Stimulated activated CD4-positive, alpha-beta T cell treated with anti-CD3 and anti-CD28 coated beads, Interleukin-15, amount 100 ng/mL, for 1 hour (primary cell): ENCODE results near the gene RNLS.
"Not testable (repeated sequence)": the region's sequence is repeated elsewhere in the genome, so short reads cannot be mapped to it uniquely, and the experiment has no call there.

Experiments used
- DNase-seq, 2 donors: peaks; one replicate each; pipeline ENCODE4 v3.0.0-alpha.2; 2020; ENCODE audit warnings: low read depth in 1 of 2, low spot score in 1 of 2

The RNLS gene

GRCh38 chr10:88308361-88308760, 274.8 kb downstream of the RNLS start:
- not testable (repeated sequence) for DNase-seq

DNA sequence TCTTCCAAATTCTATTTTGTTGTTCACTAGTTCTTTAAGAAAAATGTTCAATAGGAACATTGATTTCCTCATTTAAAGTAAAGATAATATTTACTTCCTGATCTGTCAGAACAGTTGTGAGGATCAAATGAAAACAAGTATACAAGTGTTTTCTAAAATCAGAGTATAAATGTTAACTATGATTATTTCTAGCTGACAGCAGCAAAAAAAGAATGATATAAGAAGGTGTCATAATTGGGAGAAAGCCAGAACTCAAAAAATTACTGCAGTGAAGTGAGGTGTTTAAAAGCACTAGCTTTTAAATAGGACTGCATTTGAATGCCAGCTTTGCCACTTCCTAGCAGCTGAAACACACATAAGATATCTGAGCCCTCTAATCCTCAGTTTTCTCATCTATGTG, 283.3 kb downstream of the RNLS start:
- no peak for DNase-seq

DNA sequence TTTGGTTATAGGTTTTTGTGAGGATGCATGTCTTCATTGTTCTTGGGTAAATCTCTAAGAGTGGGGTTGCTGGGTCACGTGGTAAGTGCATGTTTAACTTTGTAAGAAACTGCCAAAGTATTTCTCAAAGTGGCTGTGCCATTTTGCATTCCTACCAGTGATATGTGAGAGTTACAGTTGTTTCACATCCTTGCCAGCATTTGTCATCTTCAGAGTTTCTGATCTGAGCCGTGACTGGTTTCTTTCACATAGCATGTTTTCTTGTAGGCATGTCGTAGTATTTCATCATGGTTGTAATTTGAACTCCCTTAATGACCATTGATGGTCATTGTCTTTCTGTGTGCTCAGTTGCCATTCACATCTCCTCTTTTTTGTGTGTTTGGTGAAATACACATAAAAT, 286.0 kb downstream of the RNLS start:
- no peak for DNase-seq

DNA sequence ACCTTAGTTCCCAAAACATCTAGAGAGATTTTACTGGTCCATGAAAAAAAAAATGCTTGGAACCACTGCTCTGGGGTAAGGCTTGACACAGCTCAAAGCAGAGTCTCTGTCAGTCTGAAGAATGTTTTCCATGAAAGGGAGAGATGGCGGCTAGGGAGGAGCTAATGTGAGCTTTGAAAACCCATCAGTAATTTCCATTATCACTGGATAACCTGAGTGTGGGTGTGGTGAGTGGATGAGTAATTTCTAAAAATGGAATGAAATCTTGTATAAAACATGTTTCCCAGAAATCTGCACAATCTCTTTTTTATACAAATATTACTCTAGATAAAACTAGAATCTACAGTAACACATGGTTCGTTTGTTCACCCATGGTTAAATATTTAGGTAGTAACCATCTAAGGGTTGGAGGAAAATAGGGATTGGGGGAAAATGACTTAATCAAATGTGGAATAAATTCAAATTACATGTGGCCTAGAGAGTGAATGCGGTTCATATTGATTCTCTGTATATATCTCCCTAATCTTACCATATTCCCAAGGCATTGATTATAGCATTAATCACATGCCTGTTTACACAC, 289.4 kb downstream of the RNLS start:
- DNase-seq = no peak

GRCh38 chr10:88293073-88293472, 290.0 kb downstream of the RNLS start:
- no peak for DNase-seq

GRCh38 chr10:88292185-88292514, 291.0 kb downstream of the RNLS start:
- DNase-seq = no peak

- no peak for DNase-seq
Observed at GRCh38 chr10:88291289-88292184, 291.6 kb downstream of the RNLS start.

- DNase-seq = no peak
Observed at GRCh38 chr10:88289342-88289741, 293.8 kb downstream of the RNLS start.

DNA sequence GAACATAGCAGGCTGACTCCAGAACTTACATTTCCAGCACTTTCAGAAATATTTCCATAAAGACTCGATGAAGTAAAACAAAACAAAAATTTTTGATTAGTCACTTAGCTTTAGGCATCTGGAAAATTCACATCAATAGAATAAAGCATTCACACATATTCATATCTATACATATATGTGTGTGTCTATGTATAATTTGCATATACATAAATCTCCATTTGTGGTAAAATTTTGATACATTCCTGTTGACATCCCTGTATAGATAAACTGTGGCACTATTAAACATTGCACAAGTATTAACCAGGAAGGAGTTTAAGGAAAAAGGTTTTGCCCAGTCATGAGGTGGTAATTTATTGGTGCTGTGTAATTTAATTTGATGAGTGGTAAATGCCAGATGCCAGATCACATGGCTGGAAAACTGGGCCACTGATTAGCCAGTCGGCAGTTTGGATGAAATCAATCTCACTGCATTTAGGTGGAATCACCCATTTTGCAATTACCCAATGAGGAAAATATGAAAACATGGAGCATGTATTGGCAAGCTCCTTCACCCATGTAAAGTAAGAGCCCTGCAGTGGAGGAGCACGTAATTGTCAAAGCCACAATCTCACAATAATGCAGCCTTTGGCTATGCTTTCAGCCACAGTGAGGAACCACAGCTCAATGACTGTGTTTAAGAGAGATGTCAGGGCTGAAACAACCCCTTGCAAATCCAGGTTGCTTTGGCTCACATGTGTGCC, 294.6 kb downstream of the RNLS start:
- DNase-seq = no peak

GRCh38 chr10:88286030-88286429, 297.1 kb downstream of the RNLS start:
- no peak for DNase-seq

DNA sequence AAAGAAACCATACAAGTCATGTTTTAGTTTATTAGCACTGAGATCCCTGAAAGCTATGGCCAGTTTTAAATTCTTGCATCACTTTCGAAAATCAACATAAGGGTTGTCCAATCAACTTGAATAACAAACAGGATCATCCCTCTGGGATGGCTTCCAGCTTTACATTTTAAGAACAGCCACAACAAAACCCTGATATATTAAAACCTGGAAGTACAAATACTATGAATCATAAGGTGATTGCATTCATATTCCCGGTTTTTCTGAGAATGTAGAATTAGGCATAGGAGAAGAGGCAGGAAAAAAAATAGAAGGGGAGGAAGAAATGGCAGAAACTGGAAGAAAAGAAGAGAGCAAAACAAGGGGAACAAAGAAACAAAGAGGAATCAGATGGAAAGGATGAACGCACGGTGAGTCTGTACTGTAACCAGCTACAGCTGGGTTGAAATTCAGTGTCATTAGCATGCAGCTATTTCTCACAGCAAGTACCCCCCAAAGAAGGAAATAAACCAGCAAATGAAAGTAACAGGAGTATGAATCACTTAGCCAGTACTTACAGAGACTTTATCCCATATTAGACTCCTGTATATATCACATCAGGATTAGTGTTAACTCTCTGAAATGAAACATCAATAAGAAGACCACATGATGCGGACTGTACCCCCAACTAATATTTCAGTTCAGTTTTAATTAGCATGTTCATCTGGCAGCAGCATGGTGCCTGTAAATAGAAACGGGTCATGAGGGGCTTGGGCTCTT, 301.3 kb downstream of the RNLS start:
- no peak for DNase-seq

GRCh38 chr10:88280518-88280917, 302.6 kb downstream of the RNLS start:
- no peak for DNase-seq

DNA sequence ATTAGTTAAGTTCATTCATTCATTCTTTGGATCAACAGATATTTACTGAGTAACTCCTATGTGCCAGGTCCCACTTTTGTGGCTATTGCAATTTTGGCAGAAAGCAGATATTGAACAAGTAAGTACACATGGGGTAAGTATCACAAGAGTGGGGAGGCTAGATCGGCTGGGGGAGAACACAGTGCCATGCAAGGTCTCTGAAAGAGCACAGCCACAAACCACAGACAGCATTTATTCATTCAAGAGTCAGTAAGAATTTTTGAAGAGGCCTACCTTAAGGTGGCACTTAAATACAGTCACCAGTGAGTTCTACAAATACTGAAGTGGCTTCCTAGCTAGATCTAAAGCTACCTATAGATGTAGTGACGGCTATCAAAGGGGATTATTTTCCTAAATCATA, 304.2 kb downstream of the RNLS start:
- DNase-seq = no peak

DNA sequence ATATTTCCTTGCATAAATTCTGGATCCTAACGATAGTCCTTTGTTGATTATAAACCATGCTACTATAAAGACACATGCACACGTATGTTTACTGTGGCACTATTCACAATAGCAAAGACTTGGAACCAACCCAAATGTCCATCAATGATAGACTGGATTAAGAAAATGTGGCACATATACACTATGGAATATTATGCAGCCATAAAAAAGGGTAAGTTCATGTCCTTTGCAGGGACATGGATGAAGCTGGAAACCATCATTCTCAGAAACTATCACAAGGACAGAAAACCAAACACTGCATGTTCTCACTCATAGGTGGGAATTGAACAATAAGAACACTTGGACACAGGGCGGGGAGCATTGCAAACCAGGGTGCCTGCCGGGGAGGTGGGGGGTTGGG, 306.2 kb downstream of the RNLS start:
- not testable (repeated sequence) for DNase-seq

DNA sequence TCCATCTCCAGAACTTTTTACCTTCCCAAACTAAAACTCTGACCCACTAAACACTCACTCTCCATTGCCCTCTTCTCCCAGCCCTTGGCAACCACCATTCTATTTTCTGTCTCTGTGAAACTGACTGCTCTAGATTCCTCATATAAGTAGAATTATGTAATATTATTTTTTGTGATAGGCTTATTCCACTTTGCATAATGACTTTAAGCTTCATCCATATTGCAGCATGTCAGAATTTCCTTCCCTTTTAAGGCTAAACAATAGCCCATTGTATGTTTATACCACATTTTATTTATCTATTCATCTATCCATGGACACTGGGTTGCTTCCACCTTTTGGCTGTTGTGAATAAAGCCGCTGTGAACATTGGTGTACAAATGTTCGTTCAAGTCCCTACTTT, 308.8 kb downstream of the RNLS start:
- no peak for DNase-seq

GRCh38 chr10:88273567-88273966, 309.6 kb downstream of the RNLS start:
- no peak for DNase-seq

- no peak for DNase-seq
Observed at GRCh38 chr10:88271761-88272543, 311.2 kb downstream of the RNLS start.

- peak in 1 of 2 donors; percentile 4 for DNase-seq
Observed at GRCh38 chr10:88270871-88271713, 312.0 kb downstream of the RNLS start.

- no peak for DNase-seq
Observed at GRCh38 chr10:88270061-88270808, 312.9 kb downstream of the RNLS start.
